NCI-H510A (cell line): ENCODE results near the gene NUP93.
"Not testable (repeated sequence)": the region's sequence is repeated elsewhere in the genome, so short reads cannot be mapped to it uniquely, and the experiment has no call there.

ENCODE experiments used
- DNase-seq: peaks from one replicate; lab custom pipeline; 2025; lab: John Stamatoyannopoulos, UW

Gene NUP93

GRCh38 chr16:56870276-56870888 is 140.5 kb downstream of the NUP93 start:
- DNase-seq, result no peak

DNA sequence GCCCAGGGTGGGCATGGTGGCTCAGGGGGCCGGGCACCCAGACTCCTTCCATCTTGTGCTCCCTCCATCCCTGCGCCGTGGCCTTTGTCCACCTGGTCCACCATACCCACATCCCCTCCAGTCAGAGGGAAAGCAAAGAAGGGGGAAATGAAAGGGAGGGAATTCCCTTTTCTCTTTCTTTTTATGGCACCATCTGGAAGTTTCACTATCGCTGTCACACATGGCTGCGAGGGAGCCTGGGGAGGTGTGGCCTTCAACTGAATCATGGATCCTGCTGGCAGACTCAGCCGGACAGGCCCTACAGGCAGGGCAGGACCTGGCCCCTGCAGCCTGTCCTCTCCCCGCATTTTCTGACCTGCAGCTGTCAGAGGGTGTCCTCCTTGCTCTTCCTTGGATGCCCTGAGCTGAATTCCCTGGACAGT is 141.3 kb downstream of the NUP93 start:
- DNase-seq, result no peak

- DNase-seq, result no peak
Observed at GRCh38 chr16:56872863-56873391, 143.0 kb downstream of the NUP93 start.

DNA sequence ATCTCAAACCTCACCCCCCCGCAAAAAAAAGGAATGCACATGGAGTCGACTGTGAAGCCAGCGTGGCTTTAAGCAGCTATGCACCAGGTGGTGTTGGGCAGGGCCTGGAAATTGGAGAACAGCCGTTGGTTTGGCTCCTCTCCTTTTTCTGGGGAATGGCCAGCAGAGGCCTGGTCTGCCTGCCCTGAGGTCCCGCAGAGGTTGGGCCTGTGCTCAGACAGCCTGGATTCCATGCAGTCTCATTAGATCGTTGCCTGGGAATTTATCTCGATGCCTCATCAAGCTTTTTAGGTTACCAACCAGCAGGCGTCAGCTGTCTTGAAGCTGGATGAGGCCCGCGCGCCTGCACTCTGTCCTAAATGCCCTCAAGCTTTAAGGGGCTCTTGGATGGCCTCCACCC is 144.9 kb downstream of the NUP93 start:
- no peak for DNase-seq

DNA sequence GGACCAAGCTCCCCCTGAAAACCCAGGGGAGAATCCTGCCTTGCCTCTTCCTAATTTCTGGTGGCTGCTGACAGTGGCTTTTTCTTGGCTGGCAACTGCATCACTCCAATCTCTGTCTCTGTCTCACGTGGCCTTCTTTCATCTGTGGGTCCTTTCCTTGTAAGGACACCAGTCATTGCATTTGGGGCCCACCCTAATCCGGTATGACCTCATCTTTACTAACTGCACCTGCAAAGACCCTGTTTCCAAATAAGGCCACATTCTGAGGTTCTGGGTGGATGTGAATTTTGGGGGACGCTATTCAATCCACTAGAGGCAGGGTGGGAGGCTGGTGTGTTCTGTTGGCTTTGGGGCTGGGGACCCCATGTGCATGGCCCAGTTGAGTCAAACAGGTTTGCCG is 146.1 kb downstream of the NUP93 start:
- DNase-seq, result no peak

DNA sequence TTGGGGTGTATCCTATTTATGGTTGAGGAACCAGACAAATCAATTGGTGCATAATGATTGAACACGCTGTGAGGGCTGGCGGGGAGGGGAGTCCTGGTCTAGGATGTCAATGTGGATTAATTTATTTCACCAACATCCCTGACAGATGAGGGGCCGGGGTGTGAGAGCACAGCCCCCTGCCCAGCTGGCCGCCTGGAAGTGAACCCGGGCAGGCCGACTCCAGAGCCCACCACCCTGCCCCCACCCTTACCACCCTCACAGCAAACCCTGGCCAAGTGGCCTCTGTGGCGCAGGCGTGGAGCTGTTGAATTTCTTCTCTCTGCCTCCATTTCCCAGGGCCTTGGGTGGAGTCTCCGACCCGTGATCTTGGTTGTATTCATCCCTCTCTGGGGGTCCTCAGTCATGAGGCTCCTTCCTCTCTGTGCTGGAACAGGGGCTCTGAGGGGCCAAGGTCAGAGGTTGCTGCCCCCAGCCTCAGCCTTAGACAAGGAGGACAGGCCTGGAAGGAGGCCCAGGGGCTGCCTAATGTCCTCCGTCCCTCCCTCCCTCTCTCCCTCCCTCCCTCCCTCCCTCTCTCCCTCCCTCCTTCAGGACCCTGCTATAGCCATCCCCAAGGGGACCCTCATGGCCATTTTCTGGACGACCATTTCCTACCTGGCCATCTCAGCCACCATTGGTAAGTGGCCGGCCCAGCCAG is 147.7 kb downstream of the NUP93 start:
- no peak for DNase-seq

DNA sequence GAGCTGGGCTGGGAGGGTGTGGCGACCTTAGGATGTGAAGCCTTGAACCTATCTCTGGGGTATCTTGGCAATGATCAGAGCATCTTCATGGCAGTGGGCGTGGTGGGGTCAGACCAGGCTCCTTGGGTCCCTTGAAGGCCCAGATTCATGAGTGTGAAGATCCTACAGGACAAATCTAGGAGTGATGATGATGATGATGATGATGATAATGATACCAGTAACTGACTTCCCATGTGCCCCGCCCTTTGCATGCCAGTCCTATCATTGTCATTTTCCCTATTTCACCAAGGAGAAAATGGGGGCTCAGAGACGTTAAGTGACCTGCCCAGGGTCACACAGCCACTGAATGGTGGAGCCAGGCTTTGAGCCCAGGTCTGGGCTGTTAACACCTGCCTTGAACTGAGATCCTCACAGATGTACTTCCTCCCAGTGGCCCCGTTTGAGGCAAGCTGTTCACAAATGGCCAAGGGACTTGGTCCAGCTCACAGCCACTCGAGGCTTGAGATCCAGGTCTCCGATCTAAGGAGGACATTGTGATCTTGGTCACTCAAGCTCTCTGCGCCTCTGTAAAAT is 148.4 kb downstream of the NUP93 start:
- DNase-seq, result no peak

GRCh38 chr16:56879276-56879675 is 149.3 kb downstream of the NUP93 start:
- no peak for DNase-seq

GRCh38 chr16:56880176-56880575 is 150.2 kb downstream of the NUP93 start:
- no peak for DNase-seq

DNA sequence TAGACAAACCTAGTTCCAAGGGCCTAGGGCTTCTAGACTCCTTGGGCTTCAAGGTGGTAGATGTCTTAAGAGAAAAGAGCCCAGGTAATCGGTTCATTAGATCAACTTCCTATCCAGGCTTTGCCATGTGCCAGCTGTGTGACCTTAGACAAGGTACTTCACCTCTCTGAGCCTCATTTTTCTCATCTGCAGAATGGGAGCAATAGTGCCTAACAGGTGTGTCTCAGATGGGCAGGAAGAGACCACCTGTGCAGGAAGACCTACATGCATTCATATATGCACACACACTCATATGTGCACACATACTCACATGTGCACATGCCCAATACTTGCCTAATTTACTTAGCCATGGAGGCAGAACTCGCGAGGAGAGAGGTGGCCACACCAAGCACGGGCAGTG is 150.8 kb downstream of the NUP93 start:
- no peak for DNase-seq

- no peak for DNase-seq
Observed at GRCh38 chr16:56882077-56882800, 152.3 kb downstream of the NUP93 start.

DNA sequence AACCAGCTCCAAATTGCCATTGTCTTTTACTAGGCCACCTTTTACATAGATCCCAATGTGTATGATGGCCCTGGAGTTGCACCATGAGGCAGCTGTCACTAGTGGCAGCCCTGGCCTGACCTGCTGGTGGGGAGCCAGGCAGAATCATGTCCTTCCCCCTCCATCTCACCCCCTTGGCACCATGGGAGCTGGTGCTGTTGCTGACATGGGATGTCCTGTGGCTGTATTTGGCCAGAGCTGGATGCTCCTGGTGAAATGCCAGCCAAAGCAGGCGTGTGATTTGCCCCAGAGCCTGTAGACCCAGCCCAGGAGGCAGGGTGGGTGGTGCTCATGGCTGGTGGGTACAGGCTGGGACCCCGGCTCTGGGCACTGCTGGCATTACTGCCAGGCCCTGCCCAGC is 153.7 kb downstream of the NUP93 start:
- no peak for DNase-seq

DNA sequence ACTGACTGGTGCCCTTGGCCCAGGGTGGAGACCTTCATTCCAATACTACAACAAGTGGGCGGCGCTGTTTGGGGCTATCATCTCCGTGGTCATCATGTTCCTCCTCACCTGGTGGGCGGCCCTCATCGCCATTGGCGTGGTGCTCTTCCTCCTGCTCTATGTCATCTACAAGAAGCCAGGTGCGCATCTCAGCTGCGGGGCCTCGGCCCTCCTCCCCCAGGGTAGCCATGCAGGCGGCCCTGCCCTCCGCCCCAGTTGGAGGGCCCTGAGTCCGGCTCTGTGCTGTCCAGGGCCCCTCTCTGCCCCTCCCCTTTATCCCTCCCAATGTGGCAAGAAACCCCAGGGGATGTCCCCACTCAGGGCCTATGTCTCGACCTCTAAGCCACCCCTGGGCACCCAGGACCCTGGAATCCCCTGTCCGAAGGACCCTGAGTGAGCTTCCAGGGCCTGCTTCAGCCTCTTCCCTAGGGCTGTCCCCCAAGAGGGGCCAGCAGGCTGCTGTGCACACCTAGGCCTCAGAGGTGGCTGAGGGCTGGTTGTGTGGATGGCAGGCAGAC is 154.2 kb downstream of the NUP93 start:
- DNase-seq, result no peak

- DNase-seq, result not testable (repeated sequence)
Observed at GRCh38 chr16:56884929-56885328, 155.0 kb downstream of the NUP93 start.

GRCh38 chr16:56885446-56886162 is 155.7 kb downstream of the NUP93 start:
- no peak for DNase-seq

DNA sequence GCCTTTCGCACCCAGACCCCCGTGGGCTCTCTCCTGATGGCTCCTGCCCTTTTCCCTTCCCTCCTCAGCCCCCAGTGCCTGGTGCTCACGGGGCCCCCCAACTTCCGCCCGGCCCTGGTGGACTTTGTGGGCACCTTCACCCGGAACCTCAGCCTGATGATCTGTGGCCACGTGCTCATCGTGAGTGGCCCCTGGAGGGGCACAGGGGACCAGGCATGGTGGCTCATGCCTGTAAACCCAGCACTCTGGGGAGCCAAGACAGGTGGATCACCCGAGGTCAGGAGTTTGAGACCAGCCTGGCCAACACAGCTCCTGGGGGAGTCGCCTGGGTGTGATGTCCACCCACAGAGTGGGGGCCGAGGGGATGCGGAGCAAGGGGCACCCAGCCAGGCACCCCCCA is 156.4 kb downstream of the NUP93 start:
- no peak for DNase-seq

GRCh38 chr16:56886826-56887225 is 156.9 kb downstream of the NUP93 start:
- DNase-seq, result no peak

DNA sequence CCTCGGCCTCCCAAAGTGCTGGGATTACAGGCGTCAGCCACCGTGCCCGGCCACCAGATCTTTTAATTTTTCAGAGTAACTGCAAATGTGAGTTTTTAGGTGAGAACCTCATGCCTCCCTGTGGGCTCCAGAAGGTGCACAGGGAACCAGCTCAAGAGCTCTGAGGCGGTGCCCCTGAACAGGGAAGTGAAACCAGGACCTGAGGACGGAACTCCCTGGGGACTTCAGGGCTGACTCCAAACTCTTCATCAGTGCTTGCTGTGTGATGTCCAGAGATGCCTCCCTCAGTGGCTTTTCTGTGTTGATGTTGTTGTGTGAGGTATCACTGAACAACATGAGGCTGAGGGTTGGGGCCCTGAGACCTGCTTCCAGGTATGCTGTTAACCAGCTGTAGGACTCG is 158.9 kb downstream of the NUP93 start:
- DNase-seq, result no peak

GRCh38 chr16:56889206-56889605 is 159.3 kb downstream of the NUP93 start:
- no peak for DNase-seq

GRCh38 chr16:56891685-56892084 is 161.8 kb downstream of the NUP93 start:
- DNase-seq, result no peak

DNA sequence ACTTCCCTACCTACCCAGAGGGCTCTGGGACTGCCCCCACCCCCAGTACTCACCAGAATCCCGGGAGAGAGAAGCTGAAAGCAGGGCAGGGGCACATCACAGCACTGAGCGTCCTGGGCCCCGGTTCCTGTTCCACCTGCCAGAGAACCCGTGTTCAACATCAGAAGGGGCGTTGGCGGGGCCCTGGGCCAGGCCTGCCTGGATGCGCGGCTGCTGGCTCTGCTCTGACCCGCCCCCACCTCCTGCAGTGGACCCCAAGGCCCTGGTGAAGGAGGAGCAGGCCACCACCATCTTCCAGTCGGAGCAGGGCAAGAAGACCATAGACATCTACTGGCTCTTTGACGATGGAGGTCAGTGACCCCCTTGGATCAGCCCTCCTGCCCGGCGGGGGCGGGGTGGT is 162.8 kb downstream of the NUP93 start:
- DNase-seq, result no peak
